GM10266 (cell line): ENCODE results near the gene SMC1B.

Experiments
- DNase-seq: peaks from one replicate; pipeline ENCODE4 v3.0.0; 2012; ENCODE audit errors: extremely low spot score
- TF ChIP-seq, protein P1 (sequence below): IDR thresholded peaks from 2 replicates; pipeline ENCODE4 v1.5.1; 2012; ENCODE audit warnings: mild to moderate bottlenecking, low read depth; ENCODE audit not compliant: control insufficient read depth, insufficient read depth; ENCODE audit errors: missing control alignments

The SMC1B gene

GRCh38 chr22:45340323-45340722 lies 73.1 kb downstream of the SMC1B start:
- TF ChIP-seq, protein P1, sequence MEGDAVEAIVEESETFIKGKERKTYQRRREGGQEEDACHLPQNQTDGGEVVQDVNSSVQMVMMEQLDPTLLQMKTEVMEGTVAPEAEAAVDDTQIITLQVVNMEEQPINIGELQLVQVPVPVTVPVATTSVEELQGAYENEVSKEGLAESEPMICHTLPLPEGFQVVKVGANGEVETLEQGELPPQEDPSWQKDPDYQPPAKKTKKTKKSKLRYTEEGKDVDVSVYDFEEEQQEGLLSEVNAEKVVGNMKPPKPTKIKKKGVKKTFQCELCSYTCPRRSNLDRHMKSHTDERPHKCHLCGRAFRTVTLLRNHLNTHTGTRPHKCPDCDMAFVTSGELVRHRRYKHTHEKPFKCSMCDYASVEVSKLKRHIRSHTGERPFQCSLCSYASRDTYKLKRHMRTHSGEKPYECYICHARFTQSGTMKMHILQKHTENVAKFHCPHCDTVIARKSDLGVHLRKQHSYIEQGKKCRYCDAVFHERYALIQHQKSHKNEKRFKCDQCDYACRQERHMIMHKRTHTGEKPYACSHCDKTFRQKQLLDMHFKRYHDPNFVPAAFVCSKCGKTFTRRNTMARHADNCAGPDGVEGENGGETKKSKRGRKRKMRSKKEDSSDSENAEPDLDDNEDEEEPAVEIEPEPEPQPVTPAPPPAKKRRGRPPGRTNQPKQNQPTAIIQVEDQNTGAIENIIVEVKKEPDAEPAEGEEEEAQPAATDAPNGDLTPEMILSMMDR, result no peak
- no peak for DNase-seq

DNA sequence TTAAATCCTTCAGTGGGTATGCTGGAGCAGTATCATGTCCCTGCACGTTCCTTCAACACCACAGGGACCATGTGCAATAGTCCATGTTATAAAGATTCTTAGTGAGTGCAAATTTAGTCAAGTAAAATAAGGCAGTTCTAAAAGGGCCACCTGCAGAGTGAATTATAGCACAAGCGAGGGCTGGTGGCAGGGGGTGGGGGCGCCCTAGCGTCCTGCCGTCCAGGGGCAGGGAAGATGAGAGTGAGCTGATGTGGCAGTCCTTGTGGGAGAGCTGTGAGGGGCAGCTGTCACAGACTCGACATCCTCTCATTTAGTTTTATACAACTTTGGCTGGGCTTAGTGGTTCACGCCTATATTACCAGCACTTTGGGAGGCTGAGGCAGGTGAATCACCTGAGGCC lies 74.6 kb downstream of the SMC1B start:
- DNase-seq, result no peak
- TF ChIP-seq, protein P1, result no peak

- DNase-seq, result no peak
- TF ChIP-seq, protein P1, result no peak
Observed at GRCh38 chr22:45337536-45337935, 75.9 kb downstream of the SMC1B start.

DNA sequence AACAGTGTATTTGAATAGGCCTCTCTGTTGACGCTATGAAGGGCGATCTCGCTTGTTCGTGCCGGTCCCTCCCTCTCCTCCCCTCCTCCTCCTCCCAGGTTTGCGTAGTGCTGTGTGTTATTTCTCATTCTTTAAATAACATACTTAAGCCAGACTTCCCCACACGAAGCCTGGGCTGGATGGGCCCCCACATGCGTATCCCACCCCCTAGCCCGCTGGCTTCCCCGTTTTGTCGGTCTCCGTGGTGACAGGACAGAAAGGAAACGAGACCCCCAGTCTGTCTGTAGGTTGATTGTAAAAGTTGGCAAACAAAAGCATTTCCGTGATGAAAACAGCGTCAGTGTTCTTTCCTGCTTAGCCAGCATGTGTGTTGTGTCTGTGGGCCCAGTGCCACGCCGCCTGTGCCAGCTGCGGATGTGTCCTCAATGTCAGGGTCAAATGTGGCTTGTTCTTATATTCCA lies 76.4 kb downstream of the SMC1B start:
- no peak for DNase-seq
- TF ChIP-seq, protein P1, result no peak

GRCh38 chr22:45335854-45336522 lies 77.4 kb downstream of the SMC1B start:
- no peak for DNase-seq
- TF ChIP-seq, protein P1, result no peak

GRCh38 chr22:45335021-45335818 lies 78.2 kb downstream of the SMC1B start:
- TF ChIP-seq, protein P1, result no peak
- no peak for DNase-seq

DNA sequence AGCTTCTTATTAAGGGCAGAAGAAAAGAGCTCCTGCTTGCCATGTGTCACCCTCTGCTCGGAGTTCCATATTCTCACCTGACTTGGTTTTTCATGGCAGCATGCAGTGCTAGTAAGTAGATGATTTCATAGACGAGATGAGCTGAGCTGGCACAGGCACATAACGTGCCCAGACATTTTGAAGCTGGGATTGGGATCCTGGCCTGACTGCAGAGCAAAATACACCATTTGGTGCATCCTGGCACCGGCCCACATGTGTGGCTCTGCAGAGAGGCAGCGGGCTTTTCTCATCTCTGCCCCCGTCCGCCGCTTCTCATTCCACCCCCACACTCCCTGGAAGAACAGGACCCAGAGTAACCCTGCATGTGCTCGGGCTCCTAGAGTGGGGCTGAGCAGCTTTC lies 78.9 kb downstream of the SMC1B start:
- DNase-seq, result no peak
- TF ChIP-seq, protein P1, result no peak
